ENCODE results near the gene GALNS.
A peak's percentile ranks its signal among the peaks of the same experiment; 100 is the strongest.

Gene GALNS

GRCh38 chr16:88787579-88788314 lies 69.0 kb downstream of the GALNS start:
- DNase-seq (ENCODE audit: low read depth in 4 of 4, low spot score in 1 of 4): no peak

- DNase-seq (ENCODE audit: low read depth in 4 of 4, low spot score in 1 of 4): peak in 3 of 4 experiments; percentile 63 to 66 (median 64)
Measured at GRCh38 chr16:88785106-88785924, 71.4 kb downstream of the GALNS start, which contains the start of gene PIEZO1. Gene PIEZO1 (minus strand): TSS chr16:88785220. CDS start chr16:88784964, 256 bp downstream.

DNA sequence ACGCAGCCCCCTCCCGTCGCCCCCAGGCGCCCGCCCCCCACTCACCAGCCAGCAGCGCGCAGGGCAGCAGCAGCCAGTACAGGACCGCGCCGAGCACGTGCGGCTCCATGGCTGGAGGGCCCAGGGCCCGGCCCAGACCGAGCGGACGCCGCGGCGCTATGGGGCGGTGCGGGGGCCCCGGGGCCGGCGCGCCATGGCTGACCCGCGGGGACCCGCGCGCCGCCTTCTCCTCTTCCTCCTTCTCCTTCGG lies 72.0 kb downstream of the GALNS start:
- DNase-seq (ENCODE audit: low read depth in 4 of 4, low spot score in 1 of 4): no peak

DNA sequence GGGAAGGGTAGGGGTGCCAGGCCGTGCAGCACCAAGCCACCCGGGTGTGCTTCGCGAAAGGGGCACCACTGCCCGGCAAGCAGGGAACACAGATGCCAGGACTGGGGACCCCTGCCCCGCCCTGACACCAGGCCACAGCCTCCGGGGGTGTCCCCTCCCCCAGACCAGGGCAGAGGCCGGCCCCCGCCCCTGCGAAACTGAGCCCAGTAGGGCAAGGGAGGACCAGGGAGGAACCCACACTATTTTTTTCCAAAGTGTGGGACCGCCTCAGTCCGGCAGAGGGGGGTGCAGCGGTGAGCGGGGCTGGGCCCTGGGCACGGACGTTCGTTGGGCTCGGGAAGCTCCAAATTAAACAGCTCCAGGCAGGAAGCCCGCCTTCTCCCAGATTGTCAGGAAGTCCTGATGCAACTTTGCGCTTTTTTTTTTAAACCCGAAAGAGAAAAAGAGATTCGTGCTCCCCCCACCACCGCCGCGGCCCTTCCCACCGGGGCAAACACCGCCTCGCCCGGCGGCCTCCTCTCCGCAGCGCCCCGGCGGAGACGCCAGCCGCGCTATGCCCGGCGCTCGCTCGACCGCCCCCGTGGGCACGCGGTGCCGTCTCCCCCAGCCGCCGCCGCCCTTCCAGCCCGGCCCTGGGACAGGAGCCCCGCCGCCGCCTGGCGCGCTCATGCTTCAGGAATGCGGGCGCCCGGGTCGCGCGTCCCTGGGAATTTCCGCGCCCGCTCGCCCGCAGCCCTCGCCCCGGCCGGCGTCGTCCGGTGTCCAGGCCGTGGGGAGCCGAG lies 72.5 kb downstream of the GALNS start:
- DNase-seq (ENCODE audit: low read depth in 4 of 4, low spot score in 1 of 4): no peak

DNA sequence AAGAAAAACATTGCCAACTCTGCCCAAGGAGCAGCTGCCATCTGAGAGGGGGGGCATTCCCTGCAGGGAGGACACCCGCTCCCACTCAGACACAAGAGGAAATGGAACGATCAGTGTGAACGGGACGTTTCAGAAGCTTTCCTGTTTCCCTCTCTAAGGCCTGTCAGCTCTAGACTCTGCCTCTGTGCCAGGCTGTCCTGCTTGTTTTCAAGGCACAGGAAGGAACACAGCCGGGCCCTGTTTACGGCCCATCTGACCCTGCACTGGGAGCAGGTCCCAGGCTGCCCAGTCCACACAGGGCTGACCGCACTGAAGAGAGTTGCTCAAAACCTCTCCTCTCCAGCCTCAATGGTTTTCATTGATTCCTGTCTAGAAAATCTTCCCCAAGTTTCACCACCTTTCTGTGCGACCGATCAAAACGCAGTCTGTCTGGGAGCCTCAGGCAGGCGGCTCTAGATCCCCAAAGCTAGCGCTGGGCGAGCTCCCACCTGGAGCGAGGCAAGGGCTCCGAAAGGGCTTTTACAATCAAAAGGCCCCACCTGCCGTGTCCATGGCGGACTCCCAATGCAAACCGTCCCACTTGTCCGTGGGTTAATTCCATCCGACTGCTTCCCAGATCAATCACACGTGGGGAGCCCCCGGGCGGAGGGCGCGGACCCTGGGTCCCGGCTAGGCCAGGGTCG lies 73.2 kb downstream of the GALNS start:
- no peak for DNase-seq (ENCODE audit: low read depth in 4 of 4, low spot score in 1 of 4)

DNA sequence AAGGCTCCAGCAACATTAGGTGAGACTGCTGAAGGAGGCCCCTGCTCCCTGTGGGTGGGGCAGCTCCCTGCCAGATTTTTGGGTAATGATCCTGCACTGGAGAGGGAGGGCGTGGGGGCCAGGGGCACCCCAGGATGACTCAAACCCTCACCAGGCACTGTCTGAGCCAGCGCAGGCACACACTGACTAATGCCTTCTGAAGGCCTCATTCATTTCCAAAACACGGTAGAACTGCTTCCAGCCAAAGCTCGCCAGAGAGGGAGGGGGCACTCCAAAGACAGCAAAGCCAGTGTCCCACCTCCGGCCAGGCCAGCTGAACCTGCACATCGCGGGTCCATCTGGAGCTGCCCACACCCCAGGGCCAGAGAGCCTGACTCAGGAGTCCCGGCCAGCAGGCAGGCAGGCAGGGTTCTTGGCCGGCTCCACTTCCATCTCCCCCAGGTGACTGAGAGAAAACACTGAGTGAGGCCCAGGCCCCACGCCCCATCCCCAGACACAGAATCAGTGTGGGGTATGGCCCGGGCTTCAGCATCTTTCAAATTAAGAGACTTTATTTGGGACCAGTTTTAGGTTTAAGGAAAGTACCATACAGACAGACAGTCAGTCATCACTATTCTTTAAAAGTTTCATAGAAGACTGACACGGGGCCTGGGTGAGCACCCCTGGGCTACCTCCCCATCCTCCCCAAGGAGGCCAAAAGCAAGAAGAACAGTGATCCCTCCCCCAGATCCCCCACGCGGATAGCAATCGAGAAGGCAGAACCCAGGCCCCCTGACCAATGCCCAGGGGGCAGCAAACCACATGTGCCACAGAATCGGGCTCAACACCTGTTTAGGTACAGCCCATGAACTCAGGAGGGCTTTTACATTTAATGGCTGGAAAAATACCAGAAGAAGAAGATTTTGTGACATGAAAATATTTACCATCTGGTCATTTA lies 74.0 kb downstream of the GALNS start:
- DNase-seq (ENCODE audit: low read depth in 4 of 4, low spot score in 1 of 4): peak in 2 of 4 experiments; percentile 73 to 80

DNA sequence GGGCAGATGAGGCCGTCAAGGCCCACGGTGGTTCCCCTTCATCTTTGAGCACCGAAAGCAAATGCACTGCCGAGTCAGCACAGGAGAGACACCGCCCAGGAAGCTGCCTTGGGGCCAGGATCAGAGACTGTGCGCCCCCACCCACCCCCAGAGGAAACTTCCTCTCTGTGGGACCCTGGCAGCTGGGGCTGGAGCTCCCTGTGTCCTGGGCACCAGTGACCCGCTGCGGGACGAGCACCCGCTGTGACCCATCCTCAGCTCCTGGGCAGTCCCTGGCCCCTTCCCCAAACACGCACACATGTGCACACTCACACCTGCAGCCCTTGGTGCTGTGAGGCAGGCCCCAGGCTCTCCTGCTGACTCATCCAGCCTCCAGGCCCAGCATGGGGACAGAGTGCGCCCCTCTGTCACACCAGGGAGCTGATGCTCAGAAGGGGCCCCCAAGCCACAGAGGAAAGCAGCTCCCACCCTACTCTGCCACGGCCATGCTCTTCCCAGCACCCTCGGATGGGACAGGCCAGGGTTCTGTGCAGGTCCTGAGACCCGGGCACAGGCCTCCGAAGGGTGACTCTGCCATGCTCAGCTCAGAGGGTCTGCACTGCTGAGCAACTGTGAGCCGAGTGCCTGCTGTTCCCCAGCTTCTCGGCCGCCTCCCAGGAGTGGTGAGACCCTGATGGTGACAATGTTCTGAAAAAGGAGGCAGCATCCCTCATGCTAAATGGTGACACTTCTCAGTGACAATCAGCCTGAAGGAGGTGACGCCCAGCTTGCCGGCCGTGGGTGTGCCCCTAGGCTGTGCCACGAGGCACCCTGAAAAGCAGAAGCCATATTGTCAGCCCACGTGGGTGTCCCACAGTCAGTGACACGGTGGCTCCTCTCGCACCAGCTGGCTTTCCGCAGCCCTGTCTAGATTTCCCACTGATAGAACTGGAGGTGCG lies 75.3 kb downstream of the GALNS start:
- peak in 2 of 4 experiments; percentile 70 to 74 for DNase-seq (ENCODE audit: low read depth in 4 of 4, low spot score in 1 of 4)

- DNase-seq (ENCODE audit: low read depth in 4 of 4, low spot score in 1 of 4): no peak
Measured at GRCh38 chr16:88780142-88781062, 76.3 kb downstream of the GALNS start.

- no peak for DNase-seq (ENCODE audit: low read depth in 4 of 4, low spot score in 1 of 4)
Measured at GRCh38 chr16:88779406-88780141, 77.2 kb downstream of the GALNS start.

GRCh38 chr16:88778541-88779065 lies 78.1 kb downstream of the GALNS start:
- DNase-seq (ENCODE audit: low read depth in 4 of 4, low spot score in 1 of 4): no peak

DNA sequence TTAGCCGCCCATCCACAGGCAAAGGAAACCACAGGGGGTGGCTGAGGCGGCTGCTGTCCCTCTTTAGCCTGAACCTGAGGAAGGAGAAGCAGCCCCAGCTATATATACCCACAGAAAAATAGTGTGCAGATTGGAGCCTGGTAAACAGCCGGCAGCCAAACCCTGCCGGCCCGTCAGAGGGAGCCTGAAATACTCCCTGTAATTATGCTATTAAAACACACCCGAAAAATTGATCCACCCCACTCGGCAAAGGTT lies 78.5 kb downstream of the GALNS start:
- no peak for DNase-seq (ENCODE audit: low read depth in 4 of 4, low spot score in 1 of 4)

DNA sequence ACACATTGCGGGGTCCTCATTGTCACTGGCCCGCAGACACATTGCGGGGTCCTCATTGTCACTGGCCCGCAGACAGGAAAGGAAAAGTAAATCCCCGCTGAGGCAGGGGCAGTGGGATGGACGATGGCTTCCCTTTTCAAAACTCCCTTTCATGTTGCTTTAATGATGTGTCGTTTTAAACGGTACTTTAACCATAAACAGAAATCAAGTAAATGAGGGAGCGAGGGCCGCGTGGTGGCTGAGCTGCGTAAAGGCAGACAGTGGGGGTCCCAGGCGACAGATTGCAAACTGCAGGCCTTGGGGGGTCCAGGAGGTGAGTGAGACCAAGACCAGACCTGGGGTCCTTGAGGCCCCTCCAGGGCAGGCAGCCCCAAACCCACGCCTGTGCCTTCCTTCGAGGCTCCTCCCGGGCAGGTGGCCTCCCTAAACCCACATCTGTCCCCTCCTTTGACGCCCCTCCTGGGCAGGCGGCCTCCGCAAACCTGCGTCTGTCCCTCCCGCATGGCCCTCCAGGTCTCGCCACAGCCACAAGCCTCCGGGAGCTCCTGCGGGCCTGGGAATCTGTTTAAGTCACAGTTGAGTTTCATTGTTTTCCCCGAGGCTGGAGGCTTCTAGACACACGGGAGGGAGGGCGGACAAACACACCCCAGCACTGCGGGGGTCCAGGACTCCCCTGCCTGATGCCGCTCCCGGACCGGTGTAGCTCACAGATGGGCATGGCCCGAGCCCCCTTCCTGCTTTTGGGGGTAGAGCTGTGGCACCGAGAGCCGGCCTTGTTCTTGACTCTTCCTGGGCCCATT lies 79.1 kb downstream of the GALNS start:
- DNase-seq (ENCODE audit: low read depth in 4 of 4, low spot score in 1 of 4): no peak

DNA sequence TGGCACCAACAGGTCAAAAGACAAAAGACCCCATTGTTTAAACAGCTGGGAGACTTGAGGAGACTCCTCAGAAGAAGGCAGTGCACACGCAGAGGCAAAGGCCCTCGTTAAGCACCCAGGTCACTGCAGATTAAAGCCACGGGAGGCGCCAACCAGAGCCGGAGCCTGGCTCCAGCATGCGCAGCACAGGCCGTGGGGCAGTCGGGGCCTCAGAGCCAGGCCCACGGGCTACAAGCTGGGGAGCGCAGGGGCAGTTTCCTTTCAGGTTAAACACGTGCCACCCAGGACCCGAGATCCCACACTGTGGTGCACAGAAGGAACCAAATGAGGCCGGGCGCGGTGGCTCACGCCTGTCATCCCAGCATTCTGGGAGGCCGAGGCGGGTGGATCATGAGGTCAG lies 80.9 kb downstream of the GALNS start:
- DNase-seq (ENCODE audit: low read depth in 4 of 4, low spot score in 1 of 4): no peak

GRCh38 chr16:88774544-88775393 lies 82.0 kb downstream of the GALNS start:
- no peak for DNase-seq (ENCODE audit: low read depth in 4 of 4, low spot score in 1 of 4)

- no peak for DNase-seq (ENCODE audit: low read depth in 4 of 4, low spot score in 1 of 4)
Measured at GRCh38 chr16:88773812-88774291, 82.9 kb downstream of the GALNS start.
